ENCODE measurements around the gene SYT5.

DNA sequence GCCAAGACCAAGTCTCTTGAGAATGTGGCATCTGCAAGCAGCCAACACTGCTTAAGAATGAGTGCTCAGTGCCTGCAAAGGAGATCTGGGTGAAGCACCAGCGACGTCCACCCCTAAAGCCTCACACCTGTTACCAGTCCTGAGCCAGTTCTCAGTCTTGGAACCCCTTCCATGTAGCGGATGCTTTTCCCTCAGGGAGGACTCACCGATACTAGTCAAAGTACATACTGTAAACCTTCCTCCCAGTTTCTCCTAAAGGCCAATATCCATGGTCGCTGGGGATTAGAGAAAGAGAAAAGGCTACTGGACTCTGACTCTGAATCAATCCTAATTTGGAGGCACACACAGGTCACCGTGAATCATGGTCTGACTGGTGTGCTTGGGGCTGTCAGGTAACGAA is 33.5 kb upstream of the SYT5 start:
- TF ChIP-seq, protein P1, sequence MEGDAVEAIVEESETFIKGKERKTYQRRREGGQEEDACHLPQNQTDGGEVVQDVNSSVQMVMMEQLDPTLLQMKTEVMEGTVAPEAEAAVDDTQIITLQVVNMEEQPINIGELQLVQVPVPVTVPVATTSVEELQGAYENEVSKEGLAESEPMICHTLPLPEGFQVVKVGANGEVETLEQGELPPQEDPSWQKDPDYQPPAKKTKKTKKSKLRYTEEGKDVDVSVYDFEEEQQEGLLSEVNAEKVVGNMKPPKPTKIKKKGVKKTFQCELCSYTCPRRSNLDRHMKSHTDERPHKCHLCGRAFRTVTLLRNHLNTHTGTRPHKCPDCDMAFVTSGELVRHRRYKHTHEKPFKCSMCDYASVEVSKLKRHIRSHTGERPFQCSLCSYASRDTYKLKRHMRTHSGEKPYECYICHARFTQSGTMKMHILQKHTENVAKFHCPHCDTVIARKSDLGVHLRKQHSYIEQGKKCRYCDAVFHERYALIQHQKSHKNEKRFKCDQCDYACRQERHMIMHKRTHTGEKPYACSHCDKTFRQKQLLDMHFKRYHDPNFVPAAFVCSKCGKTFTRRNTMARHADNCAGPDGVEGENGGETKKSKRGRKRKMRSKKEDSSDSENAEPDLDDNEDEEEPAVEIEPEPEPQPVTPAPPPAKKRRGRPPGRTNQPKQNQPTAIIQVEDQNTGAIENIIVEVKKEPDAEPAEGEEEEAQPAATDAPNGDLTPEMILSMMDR (IDR thresholded peaks at IDR 0.05; ENCODE audit: poor library complexity) = no peak
- no peak for TF ChIP-seq EZH2 (IDR thresholded peaks at IDR 0.05; ENCODE audit: borderline replicate concordance)

Data from hepatocyte (in vitro differentiated cells).